ENCODE data around the gene TRPM3. TPM values are rescaled to one million over a fixed set of nuclear protein-coding genes. Genes with fewer than 3 reads are reported as not detected.

Gene TRPM3
- total RNA-seq, 1 donor: 0.72 TPM

DNA sequence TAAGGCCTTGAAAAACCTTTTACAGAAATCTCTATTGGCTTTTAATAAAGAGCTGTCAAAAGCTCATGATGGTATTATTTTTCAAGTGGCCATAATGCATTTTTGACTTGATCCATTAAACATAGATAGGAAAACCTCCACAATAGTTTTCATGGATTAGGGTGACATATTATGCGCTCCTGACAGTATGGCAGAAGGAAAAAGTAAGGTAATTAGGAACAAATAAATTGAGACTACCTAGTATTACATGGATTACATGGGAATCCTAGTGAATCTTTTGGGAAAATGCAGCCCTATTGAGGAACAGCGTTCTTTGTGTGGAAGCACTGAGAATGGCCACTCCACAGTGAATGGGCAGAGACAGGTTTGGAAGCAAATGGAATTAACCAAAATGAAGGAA lies 171.2 kb downstream of the TRPM3 start:
- H2AFZ ChIP-seq (ENCODE audit: low read length): no peak overlapping the region
- H3K4me3 ChIP-seq (ENCODE audit: insufficient read depth, low read length): no peak overlapping the region
- no peaks in the 10 kb centered on the region for H3K9me3 ChIP-seq (ENCODE audit: low read depth, low read length)
- H3K4me1 ChIP-seq (ENCODE audit: insufficient read depth, low read length): peaks cover 49% of the 10 kb centered on the region
- no peak overlapping the region for H3K27ac ChIP-seq (ENCODE audit: low read depth, low read length)
- no peak for DNase-seq (ENCODE audit: insufficient read length, low spot score, missing footprints)
- no peaks in the 10 kb centered on the region for H3K36me3 ChIP-seq (ENCODE audit: insufficient read depth, low read length)
- H4K20me1 ChIP-seq (ENCODE audit: insufficient read depth, low read length): no peaks in the 10 kb centered on the region
- TF ChIP-seq, protein P1, sequence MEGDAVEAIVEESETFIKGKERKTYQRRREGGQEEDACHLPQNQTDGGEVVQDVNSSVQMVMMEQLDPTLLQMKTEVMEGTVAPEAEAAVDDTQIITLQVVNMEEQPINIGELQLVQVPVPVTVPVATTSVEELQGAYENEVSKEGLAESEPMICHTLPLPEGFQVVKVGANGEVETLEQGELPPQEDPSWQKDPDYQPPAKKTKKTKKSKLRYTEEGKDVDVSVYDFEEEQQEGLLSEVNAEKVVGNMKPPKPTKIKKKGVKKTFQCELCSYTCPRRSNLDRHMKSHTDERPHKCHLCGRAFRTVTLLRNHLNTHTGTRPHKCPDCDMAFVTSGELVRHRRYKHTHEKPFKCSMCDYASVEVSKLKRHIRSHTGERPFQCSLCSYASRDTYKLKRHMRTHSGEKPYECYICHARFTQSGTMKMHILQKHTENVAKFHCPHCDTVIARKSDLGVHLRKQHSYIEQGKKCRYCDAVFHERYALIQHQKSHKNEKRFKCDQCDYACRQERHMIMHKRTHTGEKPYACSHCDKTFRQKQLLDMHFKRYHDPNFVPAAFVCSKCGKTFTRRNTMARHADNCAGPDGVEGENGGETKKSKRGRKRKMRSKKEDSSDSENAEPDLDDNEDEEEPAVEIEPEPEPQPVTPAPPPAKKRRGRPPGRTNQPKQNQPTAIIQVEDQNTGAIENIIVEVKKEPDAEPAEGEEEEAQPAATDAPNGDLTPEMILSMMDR (IDR thresholded peaks at IDR 0.05; ENCODE audit: extremely low read depth, low read depth, low read length): no peak
- H3K4me2 ChIP-seq (ENCODE audit: insufficient read depth, low read length): no peak overlapping the region
- no peaks in the 10 kb centered on the region for H3K27me3 ChIP-seq (ENCODE audit: insufficient read depth, low read length)
- H3K79me2 ChIP-seq (ENCODE audit: insufficient read depth, low read length): no peaks in the 10 kb centered on the region

DNA sequence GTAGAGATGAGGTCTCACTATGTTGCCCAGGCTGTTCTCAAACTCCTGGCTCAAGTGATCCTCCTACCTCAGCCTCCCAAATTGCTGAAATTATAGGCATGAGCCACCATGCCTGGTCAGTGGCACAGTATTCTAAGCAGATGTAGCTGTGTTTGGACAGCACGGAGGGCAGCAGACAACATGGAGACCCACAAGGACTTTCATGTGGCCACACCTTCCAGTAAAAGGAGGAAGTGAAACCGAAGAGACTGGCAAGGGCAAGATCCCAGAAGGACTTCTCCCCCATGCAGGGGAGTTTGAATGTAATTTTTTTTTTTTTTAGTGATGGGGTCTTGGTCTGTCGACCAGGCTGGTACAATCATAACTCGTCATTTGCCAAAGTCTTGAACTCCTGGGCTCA lies 172.2 kb downstream of the TRPM3 start:
- Histone ChIP-seq H2AFZ (ENCODE audit: low read length) (no peak overlapping the region), H3K79me2 (ENCODE audit: insufficient read depth, low read length) (no peaks in the 10 kb centered on the region), H3K36me3 (ENCODE audit: insufficient read depth, low read length) (no peaks in the 10 kb centered on the region), H3K4me1 (ENCODE audit: insufficient read depth, low read length) (peaks cover 39% of the 10 kb centered on the region), H3K27ac (ENCODE audit: low read depth, low read length) (no peak overlapping the region), H3K4me3 (ENCODE audit: insufficient read depth, low read length) (no peak overlapping the region), H3K4me2 (ENCODE audit: insufficient read depth, low read length) (no peak overlapping the region), H3K9me3 (ENCODE audit: low read depth, low read length) (no peaks in the 10 kb centered on the region), H4K20me1 (ENCODE audit: insufficient read depth, low read length) (no peaks in the 10 kb centered on the region), H3K27me3 (ENCODE audit: insufficient read depth, low read length) (no peaks in the 10 kb centered on the region)
- TF ChIP-seq, protein P1 (IDR thresholded peaks at IDR 0.05; ENCODE audit: extremely low read depth, low read depth, low read length): no peak
- no peak for DNase-seq (ENCODE audit: insufficient read length, low spot score, missing footprints)

DNA sequence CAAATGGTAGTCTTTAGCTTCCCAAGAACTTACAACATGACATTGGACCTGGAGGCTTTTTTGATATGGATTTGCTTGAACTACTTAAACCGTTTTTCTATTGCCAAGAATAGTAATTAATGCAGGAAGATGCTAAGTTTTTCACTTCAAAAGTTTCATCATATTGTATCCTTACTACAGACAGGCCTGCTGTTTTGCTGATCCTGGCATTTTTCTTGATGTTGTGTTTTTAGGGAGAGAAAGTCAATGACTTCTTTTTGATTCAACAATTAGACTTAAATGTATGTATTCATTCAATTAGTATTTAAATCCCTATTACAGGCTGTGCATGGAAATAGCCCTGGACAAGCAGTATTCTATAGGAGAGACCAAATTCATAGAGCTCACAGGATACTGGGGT lies 172.7 kb downstream of the TRPM3 start:
- DNase-seq (ENCODE audit: insufficient read length, low spot score, missing footprints): no peak
- TF ChIP-seq, protein P1 (IDR thresholded peaks at IDR 0.05; ENCODE audit: extremely low read depth, low read depth, low read length): no peak
- H4K20me1 ChIP-seq (ENCODE audit: insufficient read depth, low read length): no peaks in the 10 kb centered on the region

DNA sequence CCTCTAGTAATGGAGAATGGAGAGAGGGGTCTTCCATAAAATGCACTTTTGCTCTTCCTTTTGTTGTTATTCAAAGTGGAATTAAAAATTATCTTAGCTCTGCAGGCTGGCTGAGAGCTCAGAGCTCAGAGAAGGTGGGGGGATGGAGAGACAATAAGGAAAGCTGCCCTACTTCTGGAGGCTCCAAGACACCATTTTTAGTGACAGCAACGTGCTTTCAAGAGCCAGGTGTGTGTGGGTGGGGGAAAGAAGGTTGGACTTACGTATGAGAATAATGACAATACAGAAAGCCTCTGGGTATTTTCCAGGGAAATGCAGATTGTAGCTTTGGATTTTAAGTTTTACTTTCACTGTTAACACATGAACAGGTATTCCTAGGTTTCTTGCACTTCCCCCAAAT lies 173.9 kb downstream of the TRPM3 start:
- no peaks in the 10 kb centered on the region for H3K27me3 ChIP-seq (ENCODE audit: insufficient read depth, low read length)
- no peak overlapping the region for H3K4me3 ChIP-seq (ENCODE audit: insufficient read depth, low read length)
- H4K20me1 ChIP-seq (ENCODE audit: insufficient read depth, low read length): no peaks in the 10 kb centered on the region
- H3K9me3 ChIP-seq (ENCODE audit: low read depth, low read length): no peaks in the 10 kb centered on the region
- H3K4me1 ChIP-seq (ENCODE audit: insufficient read depth, low read length): peaks cover 22% of the 10 kb centered on the region
- TF ChIP-seq, protein P1 (IDR thresholded peaks at IDR 0.05; ENCODE audit: extremely low read depth, low read depth, low read length): no peak
- no peak overlapping the region for H3K27ac ChIP-seq (ENCODE audit: low read depth, low read length)
- no peak for DNase-seq (ENCODE audit: insufficient read length, low spot score, missing footprints)
- no peaks in the 10 kb centered on the region for H3K36me3 ChIP-seq (ENCODE audit: insufficient read depth, low read length)
- H2AFZ ChIP-seq (ENCODE audit: low read length): peak overlapping the region; percentile 36
- H3K79me2 ChIP-seq (ENCODE audit: insufficient read depth, low read length): no peaks in the 10 kb centered on the region
- peak overlapping the region; percentile 30 for H3K4me2 ChIP-seq (ENCODE audit: insufficient read depth, low read length)

More for the DNA sequence above, 172.7 kb downstream of the TRPM3 start:
- Histone ChIP-seq H3K4me2 (ENCODE audit: insufficient read depth, low read length) (no peak overlapping the region), H2AFZ (ENCODE audit: low read length) (no peak overlapping the region), H3K4me3 (ENCODE audit: insufficient read depth, low read length) (no peak overlapping the region), H3K27ac (ENCODE audit: low read depth, low read length) (no peak overlapping the region), H3K9me3 (ENCODE audit: low read depth, low read length) (no peaks in the 10 kb centered on the region), H3K4me1 (ENCODE audit: insufficient read depth, low read length) (peaks cover 34% of the 10 kb centered on the region), H3K27me3 (ENCODE audit: insufficient read depth, low read length) (no peaks in the 10 kb centered on the region), H3K36me3 (ENCODE audit: insufficient read depth, low read length) (no peaks in the 10 kb centered on the region), H3K79me2 (ENCODE audit: insufficient read depth, low read length) (no peaks in the 10 kb centered on the region)
